GM23338 (cell line): Measurements from ENCODE around the gene ITIH5. TPM values are rescaled to one million over a fixed set of nuclear protein-coding genes. Genes with fewer than 3 reads are reported as not detected.

Experiments used
- CREB1 ChIP-seq: fragments of 250-450 bp; sonication (Bioruptor Pico); IDR thresholded peaks from 2 replicates; pipeline ENCODE4 v1.5.0; 2020; ENCODE audit warnings: low read depth, mild to moderate bottlenecking, moderate library complexity
- CTCF ChIP-seq, 2 experiments: fragments of 200-600 bp in 1 of 2; sonication (generic) in 1 of 2; conservative IDR thresholded peaks; 2 replicates each; pipeline versions ENCODE4 v1.5.1 to v1.6.1; 2016 to 2017; ENCODE audit warnings: antibody characterized with exemption in 2 of 2, low read depth in 2 of 2, mild to moderate bottlenecking in 2 of 2, moderate library complexity in 1 of 2
- ETS1 ChIP-seq: IDR thresholded peaks from 2 replicates; pipeline ENCODE4 v1.6.1; 2016; ENCODE audit warnings: antibody characterized with exemption
- EZH2phosphoT487 ChIP-seq: fragments of 200-600 bp; sonication (generic); IDR thresholded peaks from one replicate; pipeline ENCODE4 v1.8.1; 2018; ENCODE audit warnings: antibody characterized with exemption; ENCODE audit not compliant: unreplicated experiment
- JUNB ChIP-seq: IDR thresholded peaks from one replicate; pipeline ENCODE4 v1.6.1; 2016; ENCODE audit warnings: antibody characterized with exemption; ENCODE audit not compliant: unreplicated experiment
- NANOG ChIP-seq: IDR thresholded peaks from 2 replicates; pipeline ENCODE4 v1.6.1; 2016; ENCODE audit warnings: antibody characterized with exemption, borderline replicate concordance
- POLR2AphosphoS5 ChIP-seq: IDR thresholded peaks from 2 replicates; pipeline ENCODE4 v1.6.1; 2016; ENCODE audit warnings: antibody characterized with exemption, low read depth
- REST ChIP-seq: IDR thresholded peaks from one replicate; pipeline ENCODE4 v1.6.1; 2018; ENCODE audit warnings: antibody characterized with exemption; ENCODE audit not compliant: unreplicated experiment
- ZNF462 ChIP-seq: fragments of 250-450 bp; sonication (Bioruptor Pico); IDR thresholded peaks from 2 replicates; pipeline ENCODE4 v1.5.0; 2020; ENCODE audit warnings: mild to moderate bottlenecking, moderate library complexity
- polyA plus RNA-seq: library from polyadenylated mRNA; unstranded; fragments of >200 nt; fragmentation: Nextera tagmentation; extraction: Ambion mirVana; gene quantifications from 2 replicates; pipeline ENCODE4 v1.2.1, GENCODE V29; 2016
- total RNA-seq: library from RNA; depleted of rRNA; stranded (reverse); fragments of >200 nt; shearing (Covaris generic); gene quantifications from 2 replicates; pipeline ENCODE4 v1.2.3, GENCODE V29; 2014

Gene ITIH5
- total and polyA plus RNA-seq, 2 experiments from 2014 or later: 0.99 to 2.2 TPM

- TF ChIP-seq ZNF462 (CRISPR knock-in tag) (no peak), CTCF (conservative IDR thresholded peaks at IDR 0.05; ENCODE audit: low read depth in 2 of 2) (no peak), REST (no peak), ETS1 (no peak), EZH2phosphoT487 (no peak), POLR2AphosphoS5 (no peak), JUNB (no peak), CREB1 (no peak), NANOG (no peak)
These were observed 39.8 kb upstream of the ITIH5 start (continued) for GRCh38 chr10:7706534-7707073.
